Measurements from ENCODE around the gene EXOC3L4.

EXOC3L4 gene

DNA sequence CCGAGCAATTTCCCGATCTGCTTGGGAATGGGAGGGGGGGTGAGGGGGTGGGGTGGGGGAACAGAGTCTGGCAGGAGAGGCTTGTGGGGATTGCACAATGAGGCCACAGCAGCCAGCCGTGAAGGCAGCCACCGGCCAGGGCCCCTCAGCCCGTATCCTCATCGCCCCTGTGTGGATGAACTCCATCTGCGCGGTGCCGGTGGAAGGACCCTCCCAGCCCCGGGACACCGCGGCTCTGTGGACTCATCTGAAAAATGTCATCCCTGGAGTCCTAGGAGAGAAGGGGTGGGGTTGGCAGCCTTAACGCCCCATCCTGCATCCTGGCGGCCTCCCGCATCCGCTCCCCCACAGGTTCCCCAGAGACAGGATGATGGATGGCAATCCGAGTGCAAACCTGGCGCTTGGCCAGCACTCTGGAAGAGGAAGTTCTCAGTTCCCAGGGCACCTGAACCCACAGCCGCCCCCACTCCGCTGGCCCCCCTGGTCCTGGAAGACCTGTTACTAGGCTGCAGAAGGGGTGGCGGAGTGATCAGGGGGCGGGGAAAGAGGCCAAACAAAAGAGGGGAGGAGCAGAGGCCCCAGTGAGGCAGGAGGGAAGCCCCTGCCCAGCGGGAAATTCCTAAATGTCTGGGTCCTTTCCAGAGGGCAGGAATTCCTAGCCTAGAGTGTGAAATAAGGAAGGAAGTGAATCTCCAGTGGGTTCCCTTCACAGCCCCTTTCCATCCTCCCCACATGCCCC lies 27.5 kb downstream of the EXOC3L4 start:
- no peaks in the 10 kb centered on the region for H3K36me3 ChIP-seq (replicated peaks)
- peaks cover 11% of the 10 kb centered on the region for H3K4me1 ChIP-seq
- in situ Hi-C loops (cut with MboI; ENCODE audit: low sequenced_read_pairs): no loop called here
- H3K4me3 ChIP-seq: no peak overlapping the region
- peak; percentile 24 to 82 for DNase-seq (ENCODE audit: low spot score in 2 of 2)
- H3K9me3 ChIP-seq: no peaks in the 10 kb centered on the region; the same call in 1 of the 2 replicates
- no peaks in the 10 kb centered on the region for H3K27me3 ChIP-seq (ENCODE audit: low read depth)

DNA sequence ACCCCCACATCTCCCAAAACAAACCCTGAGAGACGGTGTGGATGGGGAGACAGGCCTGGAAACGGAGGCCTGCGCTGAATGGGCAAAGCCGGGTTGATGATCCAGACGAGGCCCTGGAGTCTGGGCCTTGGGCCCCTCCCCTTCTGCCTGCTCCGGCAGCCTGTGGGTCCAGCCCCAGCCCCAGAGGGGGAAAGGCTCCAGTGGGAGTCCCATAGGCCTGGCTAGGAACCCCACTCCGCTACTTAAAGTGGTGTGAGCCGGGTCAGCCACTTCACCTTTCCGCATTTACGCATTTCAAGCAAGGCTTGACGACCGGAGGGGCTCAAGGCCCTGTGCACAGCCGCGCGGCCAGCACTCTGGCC lies 28.0 kb downstream of the EXOC3L4 start:
- Histone ChIP-seq H3K4me3 (peak overlapping the region; percentile 46), H3K36me3 (replicated peaks) (no peaks in the 10 kb centered on the region), H3K4me1 (peaks cover 11% of the 10 kb centered on the region), H3K9me3 (no peaks in the 10 kb centered on the region; the same call in 1 of the 2 replicates), H3K27me3 (ENCODE audit: low read depth) (no peaks in the 10 kb centered on the region)
- in situ Hi-C loops (cut with MboI; ENCODE audit: low sequenced_read_pairs): no loop called here
- peak in 1 of 2 experiments; percentile 52 for DNase-seq (ENCODE audit: low spot score in 2 of 2)

DNA sequence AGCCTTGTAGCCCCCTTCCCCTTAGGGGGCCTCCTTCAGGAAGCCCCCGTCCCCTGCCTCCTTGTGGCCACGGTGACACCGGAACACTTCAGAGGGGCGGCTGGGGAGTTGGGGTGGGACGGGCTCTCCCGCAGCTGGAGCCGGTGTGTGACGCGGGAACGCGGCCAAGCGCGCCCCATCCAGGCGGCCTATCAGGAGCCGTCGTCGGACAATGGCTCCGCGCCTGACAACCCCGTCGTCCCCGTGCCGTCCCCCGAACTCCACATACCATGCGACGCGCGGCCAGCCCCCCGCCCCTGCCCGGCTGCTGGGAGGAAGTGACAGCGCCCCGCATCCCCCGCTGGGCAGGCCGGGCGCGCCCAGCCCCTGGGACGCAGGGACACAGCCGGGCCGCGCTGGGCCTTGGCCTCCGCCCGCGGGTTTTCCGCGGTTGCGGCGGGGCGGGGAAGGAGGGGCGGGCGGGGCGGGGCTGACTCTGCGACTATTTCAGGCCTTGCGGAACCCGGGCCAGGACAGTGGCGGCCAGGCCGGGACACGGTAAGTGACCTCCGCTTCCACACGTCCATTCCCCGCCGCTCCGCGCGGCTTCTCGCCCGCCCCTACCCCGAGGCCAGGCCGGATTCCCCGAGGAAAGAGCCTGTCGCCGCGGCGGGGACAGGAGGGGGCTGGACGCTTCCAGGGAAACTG lies 28.6 kb downstream of the EXOC3L4 start, which contains the start of gene TNFAIP2:
TNFAIP2 (plus strand) TSS at position 515 of the 687 bp plus-strand sequence. CDS start 2,997 bp downstream, outside the sequence.
- in situ Hi-C loops (cut with MboI; ENCODE audit: low sequenced_read_pairs): no loop called here
- DNase-seq (ENCODE audit: low spot score in 2 of 2): peak in 1 of 2 experiments; percentile 68
- Histone ChIP-seq H3K36me3 (replicated peaks) (no peaks in the 10 kb centered on the region), H3K4me1 (peaks cover 11% of the 10 kb centered on the region), H3K27me3 (ENCODE audit: low read depth) (no peaks in the 10 kb centered on the region), H3K4me3 (peak within 1 kb of the TSS; percentile 46), H3K9me3 (no peaks in the 10 kb centered on the region; the same call in 1 of the 2 replicates)

DNA sequence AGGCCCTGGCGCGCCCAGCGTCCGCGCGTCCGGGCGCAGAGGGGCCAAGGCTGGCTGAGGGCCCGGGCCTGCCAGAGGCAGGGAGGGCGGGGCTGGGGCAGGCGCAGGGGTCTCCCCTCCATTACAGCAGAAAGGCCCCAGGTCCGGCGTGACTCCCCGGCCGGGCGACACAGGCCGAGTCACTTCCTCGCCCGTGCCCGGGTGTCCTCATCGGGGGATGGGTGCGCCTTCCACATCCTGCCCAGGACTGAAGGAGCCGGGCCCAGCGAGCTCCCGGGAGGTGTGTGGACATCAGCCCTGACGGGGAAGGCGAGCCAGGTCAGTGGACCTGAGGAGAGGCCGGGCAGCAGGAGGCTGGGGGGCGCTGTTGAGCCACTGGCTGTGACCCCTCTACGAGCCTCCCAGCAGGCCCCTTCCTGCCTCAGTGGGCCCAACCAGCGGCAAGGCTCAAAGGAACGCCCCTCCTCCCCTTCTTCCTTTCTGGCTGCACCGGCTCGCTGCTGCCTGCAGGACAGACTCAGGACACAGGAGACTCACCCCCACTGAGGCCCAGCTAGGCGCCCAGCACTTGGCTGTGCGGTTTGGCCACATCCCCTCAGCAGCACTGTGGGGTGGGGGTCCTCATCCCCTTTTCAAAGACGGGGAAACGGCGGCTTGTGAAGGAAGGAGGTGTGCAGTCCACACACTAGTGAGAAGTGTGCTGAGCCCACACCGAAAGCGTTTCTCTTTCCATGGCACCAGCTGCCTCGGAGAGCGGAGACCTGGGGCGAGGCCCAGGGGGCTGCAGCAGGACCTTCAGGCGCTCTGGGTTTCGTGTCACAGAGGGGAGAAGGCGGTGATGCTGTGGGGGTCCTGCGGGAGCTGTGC lies 29.3 kb downstream of the EXOC3L4 start:
- in situ Hi-C loops (cut with MboI; ENCODE audit: low sequenced_read_pairs): no loop called here
- peak overlapping the region; percentile 46 for H3K4me3 ChIP-seq
- H3K9me3 ChIP-seq: no peaks in the 10 kb centered on the region; the same call in 1 of the 2 replicates
- no peaks in the 10 kb centered on the region for H3K36me3 ChIP-seq (replicated peaks)
- peaks cover 11% of the 10 kb centered on the region for H3K4me1 ChIP-seq
- peak; percentile 10 to 66 for DNase-seq (ENCODE audit: low spot score in 2 of 2)
- no peaks in the 10 kb centered on the region for H3K27me3 ChIP-seq (ENCODE audit: low read depth)

DNA sequence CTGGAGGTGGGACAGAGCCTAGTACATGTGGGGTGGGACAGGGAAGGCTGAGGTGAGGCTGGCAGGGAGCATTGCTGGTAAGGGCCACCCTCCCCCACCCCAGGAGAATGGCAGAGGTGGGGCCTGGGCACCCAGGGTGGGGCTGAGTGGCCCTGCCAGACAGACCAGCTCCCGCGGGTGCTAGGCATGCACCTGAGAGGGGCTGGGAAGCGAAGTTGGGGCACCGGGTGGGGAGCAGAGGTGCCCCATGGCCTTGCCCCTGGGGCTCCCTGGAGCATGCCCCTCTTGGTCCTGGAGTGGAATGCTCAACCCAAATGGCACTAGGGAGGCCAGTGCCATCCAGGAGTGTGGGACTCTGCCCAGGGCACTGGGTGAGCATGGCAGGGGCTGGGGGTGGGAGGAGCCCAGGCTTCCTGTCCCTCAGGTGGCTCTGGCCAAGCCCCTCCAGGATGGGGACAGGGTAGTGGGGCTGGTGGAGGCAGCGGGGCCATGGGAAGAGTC lies 30.0 kb downstream of the EXOC3L4 start:
- H3K27me3 ChIP-seq (ENCODE audit: low read depth): no peaks in the 10 kb centered on the region
- in situ Hi-C loops (cut with MboI; ENCODE audit: low sequenced_read_pairs): no loop called here

DNA sequence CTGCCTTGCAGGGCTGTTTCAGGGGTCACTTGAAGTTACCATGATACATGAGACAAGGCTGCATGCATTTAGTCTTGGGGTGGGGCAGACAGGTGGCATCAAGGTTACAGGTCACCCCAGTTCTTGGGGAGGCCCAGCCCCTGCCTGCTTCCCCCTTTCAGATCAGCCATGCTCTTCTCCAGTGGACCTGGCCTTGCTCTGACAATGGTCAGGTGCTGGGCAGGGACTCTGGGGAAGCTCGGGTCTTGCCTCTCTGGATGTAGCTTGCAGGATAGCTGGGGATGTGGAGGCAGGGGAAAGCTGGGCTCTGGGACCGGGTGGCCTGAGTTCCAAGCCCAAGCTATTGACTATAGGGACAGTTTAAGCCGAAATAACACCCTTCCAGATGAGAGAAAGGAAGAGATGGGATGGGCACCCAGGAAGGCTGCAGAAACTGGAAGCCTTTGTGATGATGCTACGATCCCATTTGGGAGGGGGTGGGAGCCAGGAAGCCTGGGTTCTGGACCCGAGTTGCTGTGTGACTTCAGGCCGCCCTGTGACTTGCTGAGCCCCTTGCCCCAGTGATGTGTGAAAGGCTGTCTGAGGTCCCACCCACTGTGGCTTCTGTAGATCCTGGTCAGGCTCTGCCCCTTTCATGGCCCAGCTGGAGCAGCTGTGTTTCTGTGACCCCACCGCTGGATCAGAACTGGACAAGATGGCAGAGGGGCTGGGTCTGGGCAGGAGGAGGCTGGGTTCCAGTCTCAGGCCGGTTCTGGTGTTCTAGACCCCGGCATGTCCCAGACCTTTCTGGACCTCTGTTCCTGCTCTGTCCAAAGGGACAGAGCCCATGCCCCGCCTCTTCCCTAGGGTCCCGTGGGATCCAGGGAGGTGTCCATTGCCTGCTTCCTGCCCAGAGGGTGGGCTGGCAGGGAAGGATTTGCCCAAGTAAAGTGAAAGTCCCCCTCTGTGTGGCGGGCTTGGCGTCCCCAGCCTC lies 30.9 kb downstream of the EXOC3L4 start:
- no peaks in the 10 kb centered on the region for H3K27me3 ChIP-seq (ENCODE audit: low read depth)
- in situ Hi-C loops (cut with MboI; ENCODE audit: low sequenced_read_pairs): no loop called here
- no peak overlapping the region for H3K4me3 ChIP-seq
- H3K9me3 ChIP-seq: no peaks in the 10 kb centered on the region; the same call in 1 of the 2 replicates
- DNase-seq (ENCODE audit: low spot score in 2 of 2): no peak
- peaks cover 11% of the 10 kb centered on the region for H3K4me1 ChIP-seq
- no peaks in the 10 kb centered on the region for H3K36me3 ChIP-seq (replicated peaks)

More for the DNA sequence above, 30.0 kb downstream of the EXOC3L4 start:
- Histone ChIP-seq H3K36me3 (replicated peaks) (no peaks in the 10 kb centered on the region), H3K4me3 (peak overlapping the region; percentile 46; the same call in 1 of the 2 replicates), H3K9me3 (no peaks in the 10 kb centered on the region; the same call in 1 of the 2 replicates), H3K4me1 (peaks cover 11% of the 10 kb centered on the region)
- no peak for DNase-seq (ENCODE audit: low spot score in 2 of 2)

DNA sequence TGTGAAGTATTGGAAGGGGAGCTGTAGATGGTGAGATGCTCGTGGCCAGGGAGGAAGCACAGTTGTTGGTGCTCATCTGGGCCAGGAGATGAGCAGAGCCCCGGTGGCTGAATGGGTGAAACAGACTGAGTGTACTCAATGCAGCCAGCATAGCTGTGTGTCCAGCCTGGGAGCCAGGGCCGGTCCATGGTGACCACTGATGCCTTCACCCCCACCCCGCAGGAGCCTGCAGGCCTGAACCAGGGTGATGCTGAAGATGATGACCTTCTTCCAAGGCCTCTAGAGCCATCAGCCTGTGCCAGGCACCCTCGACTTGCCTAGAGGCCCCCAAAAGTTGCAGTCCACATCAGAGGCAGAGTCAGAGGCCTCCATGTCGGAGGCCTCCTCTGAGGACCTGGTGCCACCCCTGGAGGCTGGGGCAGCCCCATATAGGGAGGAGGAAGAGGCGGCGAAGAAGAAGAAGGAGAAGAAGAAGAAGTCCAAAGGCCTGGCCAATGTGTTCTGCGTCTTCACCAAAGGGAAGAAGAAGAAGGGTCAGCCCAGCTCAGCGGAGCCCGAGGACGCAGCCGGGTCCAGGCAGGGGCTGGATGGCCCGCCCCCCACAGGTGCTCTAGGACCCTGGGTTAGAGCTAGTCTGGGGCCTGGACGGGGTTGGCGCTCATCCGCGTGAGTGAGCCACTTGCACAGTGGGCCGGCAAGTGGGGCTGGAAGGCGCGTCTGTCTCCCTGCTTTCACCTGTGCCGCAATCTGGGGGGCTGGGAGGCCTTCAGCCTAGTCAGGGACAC lies 31.8 kb downstream of the EXOC3L4 start:
- H3K27me3 ChIP-seq (ENCODE audit: low read depth): no peaks in the 10 kb centered on the region
- H3K36me3 ChIP-seq (replicated peaks): no peaks in the 10 kb centered on the region
- in situ Hi-C loops (cut with MboI; ENCODE audit: low sequenced_read_pairs): no loop called here
- H3K4me3 ChIP-seq: no peak overlapping the region
- peaks cover 11% of the 10 kb centered on the region for H3K4me1 ChIP-seq
- no peak for DNase-seq (ENCODE audit: low spot score in 2 of 2)
- no peaks in the 10 kb centered on the region; the same call in 1 of the 2 replicates for H3K9me3 ChIP-seq

DNA sequence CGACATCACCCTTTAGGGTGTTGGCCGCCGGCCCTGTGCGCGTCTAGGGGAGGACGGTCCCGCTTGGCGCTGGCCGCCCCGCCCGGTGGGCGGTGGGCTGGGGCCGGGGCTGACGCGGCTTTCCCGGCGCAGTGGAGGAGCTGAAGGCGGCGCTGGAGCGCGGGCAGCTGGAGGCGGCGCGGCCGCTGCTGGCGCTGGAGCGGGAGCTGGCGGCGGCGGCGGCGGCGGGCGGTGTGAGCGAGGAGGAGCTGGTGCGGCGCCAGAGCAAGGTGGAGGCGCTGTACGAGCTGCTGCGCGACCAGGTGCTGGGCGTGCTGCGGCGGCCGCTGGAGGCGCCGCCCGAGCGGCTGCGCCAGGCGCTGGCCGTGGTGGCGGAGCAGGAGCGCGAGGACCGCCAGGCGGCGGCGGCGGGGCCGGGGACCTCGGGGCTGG lies 32.4 kb downstream of the EXOC3L4 start:
- in situ Hi-C loops (cut with MboI; ENCODE audit: low sequenced_read_pairs): no loop called here
- H3K4me3 ChIP-seq: no peak overlapping the region
- DNase-seq (ENCODE audit: low spot score in 2 of 2): no peak
- H3K9me3 ChIP-seq: no peaks in the 10 kb centered on the region; the same call in 1 of the 2 replicates
- no peaks in the 10 kb centered on the region for H3K36me3 ChIP-seq (replicated peaks)
- H3K4me1 ChIP-seq: peaks cover 11% of the 10 kb centered on the region
- H3K27me3 ChIP-seq (ENCODE audit: low read depth): no peaks in the 10 kb centered on the region

DNA sequence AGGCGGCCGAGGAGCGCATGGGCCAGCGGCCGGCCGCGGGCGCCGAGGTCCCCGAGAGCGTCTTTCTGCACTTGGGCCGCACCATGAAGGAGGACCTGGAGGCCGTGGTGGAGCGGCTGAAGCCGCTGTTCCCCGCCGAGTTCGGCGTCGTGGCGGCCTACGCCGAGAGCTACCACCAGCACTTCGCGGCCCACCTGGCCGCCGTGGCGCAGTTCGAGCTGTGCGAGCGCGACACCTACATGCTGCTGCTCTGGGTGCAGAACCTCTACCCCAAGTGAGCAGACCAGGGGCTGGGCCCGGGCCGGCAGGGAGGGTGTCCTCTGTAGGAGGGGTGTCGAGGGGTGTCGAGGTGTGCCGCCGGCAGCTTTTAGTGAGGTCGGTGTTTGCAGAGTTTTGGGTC lies 32.8 kb downstream of the EXOC3L4 start:
- H3K27me3 ChIP-seq (ENCODE audit: low read depth): no peaks in the 10 kb centered on the region
- no peaks in the 10 kb centered on the region; the same call in 1 of the 2 replicates for H3K9me3 ChIP-seq
- in situ Hi-C loops (cut with MboI; ENCODE audit: low sequenced_read_pairs): no loop called here
- peaks cover 8% of the 10 kb centered on the region for H3K4me1 ChIP-seq
- H3K4me3 ChIP-seq: no peak overlapping the region
- no peaks in the 10 kb centered on the region for H3K36me3 ChIP-seq (replicated peaks)
- no peak for DNase-seq (ENCODE audit: low spot score in 2 of 2)

DNA sequence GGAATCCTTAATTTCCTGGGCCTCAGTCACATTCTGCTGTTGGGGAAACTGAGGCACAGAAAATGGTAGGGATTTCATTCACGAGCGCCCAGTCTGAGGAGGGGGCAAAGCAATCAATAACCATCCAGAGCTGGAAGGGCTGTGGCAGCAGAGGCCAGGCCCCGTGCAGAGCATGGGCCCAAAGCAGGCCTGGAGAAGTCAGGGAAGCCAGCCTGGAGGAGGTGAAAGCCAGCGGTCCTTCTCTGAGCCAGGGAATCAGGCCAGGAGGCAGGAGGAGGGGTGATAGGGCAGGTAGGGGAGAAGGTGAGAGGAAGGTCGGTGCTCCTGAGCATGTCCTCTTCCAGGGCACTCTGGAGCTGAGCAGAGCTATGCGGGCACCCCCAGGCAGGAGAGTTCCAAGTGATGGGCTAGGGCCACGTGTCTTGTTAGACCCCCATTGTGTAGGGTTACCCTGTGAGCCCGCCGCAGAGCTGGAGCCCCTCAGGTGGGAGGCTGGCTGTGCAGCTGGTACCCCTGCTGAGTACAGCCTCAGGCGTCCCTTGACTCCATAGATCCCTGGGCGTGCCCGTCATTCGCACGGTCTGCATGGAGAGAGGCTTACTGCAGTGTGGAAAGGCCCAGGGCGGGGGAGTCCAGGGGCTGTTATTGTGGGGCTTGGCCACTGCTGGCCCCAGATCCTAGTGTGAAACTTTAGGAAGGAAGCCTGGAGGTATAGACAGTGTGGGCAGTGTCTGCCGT lies 33.5 kb downstream of the EXOC3L4 start:
- Histone ChIP-seq H3K4me1 (0 out of 2 replicates have a peak, but pooled peaks cover 2% of the 10 kb centered on the region), H3K36me3 (replicated peaks) (peaks cover 4% of the 10 kb centered on the region), H3K27me3 (ENCODE audit: low read depth) (no peaks in the 10 kb centered on the region), H3K9me3 (no peaks in the 10 kb centered on the region; the same call in 1 of the 2 replicates), H3K4me3 (no peak overlapping the region)
- in situ Hi-C loops (cut with MboI; ENCODE audit: low sequenced_read_pairs): no loop called here
- no peak for DNase-seq (ENCODE audit: low spot score in 2 of 2)

DNA sequence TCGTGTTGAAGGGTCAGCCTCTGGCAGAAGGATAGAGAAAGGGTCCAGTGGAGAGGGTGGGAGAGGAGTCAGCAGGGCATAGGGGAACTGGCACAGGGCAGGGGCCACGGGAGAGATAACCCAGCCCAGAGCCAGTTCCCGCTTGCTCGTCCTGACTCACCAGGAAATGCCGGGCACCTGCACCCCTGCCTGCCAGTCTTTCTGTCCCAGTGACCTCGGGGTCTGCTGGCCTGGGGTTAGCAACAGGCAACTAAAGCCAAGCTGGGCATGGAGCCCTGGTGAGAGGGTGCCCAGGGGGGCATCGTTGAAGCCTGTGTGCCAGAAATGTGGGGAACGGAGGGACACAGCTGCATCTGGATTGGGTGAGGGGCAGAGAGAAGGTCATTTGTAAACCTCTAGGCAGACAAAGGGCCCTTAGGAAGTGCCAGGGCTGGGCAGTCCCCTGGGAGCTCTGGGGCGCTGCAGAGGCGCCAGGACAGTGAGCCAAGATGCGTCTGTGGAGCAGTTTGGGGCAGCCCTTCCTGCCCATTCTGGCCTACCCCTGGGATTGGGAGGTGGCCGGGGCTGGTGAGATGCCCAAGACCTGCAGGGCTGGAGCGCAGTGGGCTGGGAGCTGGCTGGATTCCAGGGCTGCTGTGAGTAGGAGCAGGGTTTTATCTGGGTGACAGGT lies 34.2 kb downstream of the EXOC3L4 start:
- Histone ChIP-seq H3K4me1 (0 out of 2 replicates have a peak, but pooled peaks cover 2% of the 10 kb centered on the region), H3K9me3 (no peaks in the 10 kb centered on the region; the same call in 1 of the 2 replicates), H3K4me3 (no peak overlapping the region), H3K36me3 (replicated peaks) (peaks cover 5% of the 10 kb centered on the region), H3K27me3 (ENCODE audit: low read depth) (no peaks in the 10 kb centered on the region)
- no peak for DNase-seq (ENCODE audit: low spot score in 2 of 2)
- in situ Hi-C loops (cut with MboI; ENCODE audit: low sequenced_read_pairs): no loop called here
